Muscle of back (tissue), 11 donors: ENCODE results near the gene PILRA. TPM values are rescaled to one million over a fixed set of nuclear protein-coding genes. Genes with fewer than 3 reads are reported as not detected.
A peak's percentile ranks its signal among the peaks of the same experiment; 100 is the strongest.

Experiments
- DNase-seq, 3 donors: peaks; one replicate each; pipeline versions ENCODE4 v3.0.0 to v3.0.0-alpha.2; 2013
- polyA plus RNA-seq, 10 donors: library from polyadenylated mRNA; unstranded; fragments of 120-200 nt; gene quantifications; one replicate each; pipeline ENCODE4 v1.2.1, GENCODE V29; 2013; ENCODE audit not compliant: insufficient read length in 10 of 10

PILRA gene
- polyA plus RNA-seq, 10 donors, result 1.8 to 6.2 (median 2.7) TPM

GRCh38 chr7:100407285-100408180 lies 34.2 kb downstream of the PILRA start:
- DNase-seq, result peak; percentile 62 to 81 (median 64)

- no peak for DNase-seq
These were observed 37.8 kb downstream of the PILRA start for GRCh38 chr7:100411101-100411500.

- DNase-seq, result no peak
These were observed 40.1 kb downstream of the PILRA start for GRCh38 chr7:100413346-100413745.

GRCh38 chr7:100413889-100414288 lies 40.6 kb downstream of the PILRA start:
- DNase-seq, result no peak

- no peak for DNase-seq
These were observed 42.2 kb downstream of the PILRA start for GRCh38 chr7:100415448-100415847.

- no peak for DNase-seq
These were observed 45.8 kb downstream of the PILRA start for GRCh38 chr7:100418930-100419659.

GRCh38 chr7:100419660-100420226 lies 46.5 kb downstream of the PILRA start:
- DNase-seq, result no peak

GRCh38 chr7:100423315-100423714 lies 50.0 kb downstream of the PILRA start:
- no peak for DNase-seq

GRCh38 chr7:100425347-100425746 lies 52.1 kb downstream of the PILRA start:
- DNase-seq, result no peak

- no peak for DNase-seq
These were observed 53.2 kb downstream of the PILRA start for GRCh38 chr7:100426516-100426915.

GRCh38 chr7:100427762-100428198 lies 54.5 kb downstream of the PILRA start:
- DNase-seq, result no peak

- peak; percentile 98 to 99 (median 98) for DNase-seq
These were observed 55.1 kb downstream of the PILRA start, which contains the start of gene ZCWPW1 for GRCh38 chr7:100428199-100428966. TSS of gene ZCWPW1 (minus strand) at chr7:100428703. CDS start at chr7:100420649, 8,054 bp downstream.

GRCh38 chr7:100428967-100429636 lies 55.8 kb downstream of the PILRA start:
- peak; percentile 100 for DNase-seq

GRCh38 chr7:100429637-100430492 lies 56.6 kb downstream of the PILRA start, which contains the start of gene MEPCE:
TSS of gene MEPCE (plus strand) at chr7:100429831. CDS start at chr7:100430019, 188 bp downstream.
- DNase-seq, result peak; percentile 97 to 99 (median 99)

GRCh38 chr7:100430493-100431285 lies 57.4 kb downstream of the PILRA start:
- DNase-seq, result no peak

GRCh38 chr7:100431286-100431735 lies 58.0 kb downstream of the PILRA start:
- DNase-seq, result no peak

GRCh38 chr7:100432053-100432452 lies 58.8 kb downstream of the PILRA start:
- DNase-seq, result no peak

GRCh38 chr7:100432621-100433275 lies 59.5 kb downstream of the PILRA start:
- no peak for DNase-seq
